GM19463 (cell line): ENCODE results near the gene BICDL1.
"Not testable (repeated sequence)": the region's sequence is repeated elsewhere in the genome, so short reads cannot be mapped to it uniquely, and the experiment has no call there.

Source experiments
- ATAC-seq: cut with Tn5 transposase; IDR thresholded peaks from one replicate; pipeline ENCODE4 v1.9.1; 2021; ENCODE audit warnings: mild to moderate bottlenecking, moderate library complexity; ENCODE audit not compliant: unreplicated experiment

BICDL1 gene, protein sequence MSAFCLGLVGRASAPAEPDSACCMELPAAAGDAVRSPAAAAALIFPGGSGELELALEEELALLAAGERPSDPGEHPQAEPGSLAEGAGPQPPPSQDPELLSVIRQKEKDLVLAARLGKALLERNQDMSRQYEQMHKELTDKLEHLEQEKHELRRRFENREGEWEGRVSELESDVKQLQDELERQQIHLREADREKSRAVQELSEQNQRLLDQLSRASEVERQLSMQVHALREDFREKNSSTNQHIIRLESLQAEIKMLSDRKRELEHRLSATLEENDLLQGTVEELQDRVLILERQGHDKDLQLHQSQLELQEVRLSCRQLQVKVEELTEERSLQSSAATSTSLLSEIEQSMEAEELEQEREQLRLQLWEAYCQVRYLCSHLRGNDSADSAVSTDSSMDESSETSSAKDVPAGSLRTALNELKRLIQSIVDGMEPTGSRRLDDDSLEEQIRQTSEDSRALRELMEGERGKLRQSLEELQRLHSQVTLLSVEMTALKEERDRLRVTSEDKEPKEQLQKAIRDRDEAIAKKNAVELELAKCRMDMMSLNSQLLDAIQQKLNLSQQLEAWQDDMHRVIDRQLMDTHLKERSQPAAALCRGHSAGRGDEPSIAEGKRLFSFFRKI

DNA sequence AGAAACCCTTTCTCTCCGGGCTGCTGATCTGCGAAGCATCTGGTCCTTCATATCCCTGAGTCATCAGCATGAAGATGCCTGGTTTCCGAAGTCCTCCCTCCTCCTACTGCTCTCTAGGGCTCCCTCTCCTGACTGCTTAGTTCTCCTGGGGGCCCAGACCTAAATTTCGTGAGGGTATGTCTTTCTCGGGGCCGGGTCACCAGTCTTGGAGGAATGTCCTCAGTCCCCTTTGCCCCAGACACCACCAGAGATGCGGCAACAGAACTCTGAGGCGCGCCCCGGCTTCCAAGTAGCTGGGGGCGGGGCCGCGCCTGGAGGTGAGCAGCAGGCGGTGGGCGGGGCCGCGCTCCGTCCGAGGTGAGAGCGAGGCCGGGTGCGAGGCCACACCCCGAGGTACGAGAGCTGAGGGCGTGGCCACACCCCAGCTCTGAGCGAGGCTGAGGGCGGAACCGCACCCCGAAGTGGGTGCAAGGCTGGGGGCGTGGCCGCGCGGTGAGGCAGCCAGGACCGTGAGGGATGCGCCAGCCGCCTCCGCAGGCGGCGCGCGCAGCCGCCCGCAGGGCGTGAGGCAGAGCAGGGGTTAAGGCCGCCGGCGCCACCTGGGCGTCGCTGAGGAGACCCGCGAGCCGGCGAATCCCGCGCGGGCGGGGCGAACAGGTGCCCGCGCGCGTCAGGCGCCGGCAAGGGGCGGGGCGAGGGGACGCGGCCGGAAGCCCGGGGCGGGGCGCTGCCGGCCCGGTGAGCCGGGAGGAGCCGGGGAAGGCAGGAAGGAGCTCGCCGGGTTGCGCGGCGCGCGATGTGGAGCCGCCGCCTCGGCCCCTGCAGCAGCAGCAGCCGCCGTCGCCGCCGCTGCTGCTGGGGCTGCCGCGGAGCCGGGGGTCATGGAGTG is at the start of gene BICDL1:
BICDL1 (plus strand) TSS at position 765 of the 889 bp plus-strand sequence. CDS start 633 bp downstream, outside the sequence.
- ATAC-seq: peak; percentile 71

DNA sequence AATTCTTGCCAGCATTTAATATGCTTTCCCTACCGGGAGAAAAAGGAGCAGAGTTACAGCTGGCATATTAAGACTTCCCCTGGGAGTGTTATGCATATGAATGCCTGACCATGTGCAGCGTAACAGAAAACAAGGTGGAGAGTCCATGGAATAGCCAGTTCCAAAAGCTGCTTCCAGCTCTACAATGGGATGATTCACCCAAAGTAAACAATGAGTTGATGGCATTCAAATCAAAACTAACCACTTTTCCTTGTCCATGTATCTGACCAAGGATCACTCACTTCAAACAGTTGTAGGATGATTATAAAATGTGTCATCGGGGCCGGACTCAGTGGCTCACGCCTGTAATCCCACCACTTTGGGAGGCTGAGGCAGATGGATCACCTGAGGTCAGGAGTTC is 48.1 kb upstream of the BICDL1 start:
- no peak for ATAC-seq

DNA sequence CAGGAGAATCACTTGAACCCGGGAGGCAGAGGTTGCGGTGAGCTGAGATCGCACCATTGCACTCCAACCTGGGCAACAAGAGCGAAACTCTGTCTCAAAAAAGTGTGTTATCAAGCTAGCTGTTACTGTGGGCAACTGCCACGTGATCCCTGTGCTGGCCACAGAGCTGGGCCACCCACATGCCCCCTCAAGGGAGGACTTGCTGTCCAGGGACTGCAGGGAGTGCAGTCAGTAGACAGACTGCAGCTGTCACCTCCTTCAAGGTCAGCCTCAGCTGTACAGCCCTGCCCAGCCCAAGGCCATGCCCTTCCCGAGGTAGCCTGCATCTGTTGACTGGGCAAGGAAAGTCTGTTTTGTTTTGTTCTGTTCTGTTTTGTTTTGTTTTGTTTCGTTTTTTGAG is 46.6 kb upstream of the BICDL1 start:
- no peak for ATAC-seq

DNA sequence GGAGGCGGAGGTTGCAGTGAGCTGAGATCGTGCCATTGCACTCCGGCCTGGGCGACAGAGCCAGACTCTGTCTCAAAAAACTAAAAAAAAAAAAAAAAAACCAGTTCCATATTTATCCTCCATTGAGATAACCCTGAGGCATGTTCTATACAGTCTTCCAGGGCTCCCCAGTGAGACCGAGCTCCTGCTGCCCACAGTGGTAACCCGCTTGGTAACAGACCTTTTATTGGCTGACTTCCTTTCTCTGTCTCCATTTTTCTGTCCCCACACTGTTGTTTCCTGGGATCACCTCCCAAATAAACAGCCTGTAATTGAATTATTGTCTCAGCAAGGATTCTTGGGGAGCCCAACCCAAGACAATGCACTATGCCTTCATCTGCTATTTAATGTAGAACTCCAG is 42.8 kb upstream of the BICDL1 start:
- no peak for ATAC-seq

DNA sequence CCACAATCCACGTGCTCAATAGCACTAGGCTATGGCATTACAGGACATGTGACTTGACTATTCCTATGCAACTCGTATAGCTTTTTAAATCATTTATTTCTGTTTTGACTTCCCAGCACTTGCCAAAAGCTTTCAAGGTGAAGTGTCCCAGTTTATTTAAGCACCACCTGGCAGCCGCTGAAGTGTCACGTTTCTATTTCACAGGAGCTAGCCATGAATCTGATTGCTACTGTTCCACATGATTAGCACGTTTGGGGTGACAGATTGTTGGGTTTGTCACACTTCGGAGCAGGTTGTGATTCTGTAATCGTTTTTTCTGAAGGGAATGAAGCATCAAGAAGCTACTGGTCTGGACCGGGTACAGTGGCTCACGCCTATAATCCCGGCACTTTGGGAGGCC is 39.9 kb upstream of the BICDL1 start:
- no peak for ATAC-seq

DNA sequence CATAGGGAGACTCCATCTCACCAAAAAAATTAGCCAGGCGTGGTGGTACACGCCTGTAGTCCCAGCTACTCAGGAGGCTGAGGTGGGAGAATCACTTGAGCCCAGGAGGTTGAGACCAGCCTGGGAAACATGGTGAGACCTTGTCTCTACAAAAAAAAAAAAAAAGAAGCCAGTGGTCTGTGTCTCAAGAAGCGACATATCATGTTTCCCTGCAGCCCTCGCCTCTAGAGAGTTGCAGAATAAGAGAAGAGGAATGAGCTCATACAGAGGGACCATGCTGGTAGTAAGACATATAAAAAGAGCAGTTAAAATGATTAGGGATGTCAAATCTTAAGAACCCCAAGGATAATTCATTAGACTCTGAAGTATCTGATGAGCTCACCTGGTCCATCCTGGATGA is 39.4 kb upstream of the BICDL1 start:
- no peak for ATAC-seq

DNA sequence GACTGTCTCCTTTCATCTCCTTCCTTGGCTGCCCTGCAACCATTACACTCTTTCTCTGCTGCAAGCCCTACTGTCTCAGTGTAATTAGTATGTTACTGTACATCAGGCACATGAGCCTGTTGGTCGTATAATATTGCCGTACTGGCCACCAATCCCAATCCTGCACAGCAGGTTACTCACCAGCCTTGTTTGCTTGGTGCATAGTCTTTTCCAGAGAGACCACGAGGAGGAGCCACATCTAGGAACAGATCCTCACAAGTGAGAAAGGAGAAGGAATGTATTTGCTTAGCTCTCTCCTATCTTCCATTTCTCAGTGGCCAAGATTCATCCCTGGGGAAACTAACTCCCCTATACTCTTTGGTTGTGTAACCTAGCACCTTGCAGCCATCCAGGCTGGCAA is 33.0 kb upstream of the BICDL1 start:
- no peak for ATAC-seq

DNA sequence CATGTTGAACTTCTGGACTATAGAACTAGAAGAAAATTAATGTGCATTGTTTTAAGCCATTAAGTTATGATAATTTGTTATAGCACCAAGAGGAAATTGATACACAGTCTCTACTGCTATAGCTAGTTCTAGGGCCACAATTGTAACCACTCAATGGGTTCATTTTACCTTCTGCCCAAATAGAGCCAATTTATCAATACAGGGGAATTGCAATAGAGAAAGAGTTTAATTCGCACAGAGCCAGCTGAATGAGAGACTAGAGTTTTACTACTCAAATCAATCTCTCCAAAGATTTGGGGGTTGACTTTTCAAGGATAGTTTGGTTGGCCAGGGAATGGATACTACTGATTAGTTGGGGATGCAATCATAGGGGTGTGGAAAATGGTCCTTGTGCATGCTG is 31.9 kb upstream of the BICDL1 start:
- no peak for ATAC-seq

DNA sequence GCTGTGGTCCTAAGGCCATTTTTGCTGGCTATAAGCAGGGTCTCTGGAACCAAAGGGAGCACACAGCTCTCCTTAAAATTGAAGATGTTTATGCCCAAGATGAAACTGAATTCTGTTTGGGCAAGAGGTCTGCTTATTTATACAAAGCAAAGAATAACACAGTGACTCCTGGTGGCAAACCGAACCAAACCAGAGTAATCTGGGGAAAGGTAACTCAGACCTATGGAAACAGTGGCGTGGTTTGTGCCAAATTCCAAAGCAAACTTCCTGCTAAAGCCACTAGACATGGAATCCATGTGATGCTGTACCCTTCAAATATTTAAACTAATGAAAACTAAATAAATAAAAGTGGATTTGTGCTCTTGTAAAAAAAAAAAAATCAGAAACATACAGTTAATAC is 29.6 kb upstream of the BICDL1 start:
- ATAC-seq: no peak

DNA sequence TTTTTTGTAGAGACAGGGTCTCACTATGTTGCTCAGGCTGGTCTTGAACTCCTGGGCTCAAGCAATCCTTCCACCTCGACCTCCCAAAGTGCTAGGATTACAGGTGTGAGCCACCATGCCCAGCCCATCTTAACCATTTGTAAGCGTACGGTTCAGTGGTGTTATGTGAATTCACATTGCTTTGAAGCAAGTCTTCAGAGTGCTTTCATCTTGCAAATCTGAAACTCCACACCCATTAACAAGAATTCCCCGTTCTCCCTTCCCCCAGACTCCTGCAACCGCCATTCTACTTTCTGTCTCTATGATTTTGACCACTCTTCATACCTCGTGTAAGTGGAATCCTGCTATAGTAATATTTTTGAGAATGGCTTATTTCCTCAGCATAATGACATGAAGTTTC is 24.9 kb upstream of the BICDL1 start:
- no peak for ATAC-seq

DNA sequence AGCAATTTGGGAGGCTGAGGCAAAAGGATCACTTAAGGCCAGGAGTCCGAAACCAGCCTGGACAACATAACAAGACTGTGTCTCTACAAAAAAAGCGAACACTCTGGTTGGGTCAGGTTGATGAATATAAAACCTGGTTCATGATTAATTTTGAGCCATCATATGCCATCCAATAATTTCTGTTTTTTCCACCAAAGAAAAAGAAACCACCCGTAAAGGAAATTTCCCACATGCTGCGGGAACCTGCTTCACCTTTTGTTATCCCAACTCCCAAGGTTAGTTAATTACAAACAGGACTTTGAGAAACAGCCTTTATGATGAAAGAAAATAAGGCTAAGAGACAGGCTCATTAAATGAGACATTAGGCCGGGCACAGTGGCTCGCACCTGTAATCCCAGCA is 24.1 kb upstream of the BICDL1 start:
- no peak for ATAC-seq

DNA sequence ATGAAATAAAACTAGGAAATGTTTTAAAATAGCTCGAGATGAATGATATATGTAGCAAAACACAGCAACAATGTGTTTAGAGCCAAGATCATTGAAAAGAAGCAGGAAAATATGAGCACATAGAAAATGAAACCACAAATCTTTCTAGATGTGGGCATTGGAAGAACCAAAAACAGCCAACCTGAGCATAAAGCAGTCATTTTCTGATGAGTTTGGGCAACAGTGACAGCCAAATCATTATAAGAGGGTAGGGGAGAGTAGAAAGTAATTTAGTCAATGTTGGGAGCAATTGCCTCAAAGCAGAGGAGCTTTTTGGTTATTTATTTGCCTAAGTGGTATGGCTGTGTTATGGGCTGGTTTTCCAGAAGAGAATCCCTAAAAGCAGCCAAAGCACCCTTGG is 8.8 kb upstream of the BICDL1 start:
- ATAC-seq: no peak

DNA sequence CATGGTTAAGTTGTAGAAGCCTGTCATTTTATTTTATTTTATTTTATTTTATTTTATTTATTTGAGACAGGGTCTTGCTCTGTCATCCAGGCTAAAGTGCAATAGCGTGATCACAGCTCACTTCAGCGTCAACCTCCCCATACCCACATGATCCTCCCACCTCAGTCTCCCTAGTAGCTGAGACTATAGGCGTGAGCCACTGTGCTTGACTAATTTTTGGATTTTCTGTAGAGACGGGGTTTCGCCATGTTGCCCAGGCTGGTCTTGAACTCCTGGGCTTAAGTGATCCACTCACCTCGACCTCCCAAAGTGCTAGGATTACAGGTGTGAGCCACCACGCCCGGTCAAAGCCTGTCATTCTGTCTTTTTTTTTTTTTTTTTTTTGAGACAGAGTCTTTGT is 8.3 kb upstream of the BICDL1 start:
- not testable (repeated sequence) for ATAC-seq

DNA sequence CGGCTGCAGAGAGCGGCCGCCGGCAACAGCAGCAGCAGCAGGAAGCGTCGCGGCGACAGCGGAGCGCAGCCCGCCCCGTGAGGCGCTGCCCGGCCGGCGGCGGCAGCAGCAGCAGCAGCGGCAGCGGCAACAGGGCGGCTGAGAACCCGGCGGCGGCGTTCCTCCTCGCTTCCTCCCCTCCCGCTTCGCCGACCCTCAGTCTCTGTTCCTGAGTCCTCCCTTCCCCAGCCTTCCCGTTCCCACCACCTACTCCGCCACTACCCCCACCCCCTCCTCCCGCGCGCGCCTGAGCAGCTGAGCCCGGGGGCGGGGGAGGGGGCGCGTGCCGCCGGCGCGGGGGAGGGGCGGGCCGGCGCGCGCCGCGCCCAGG is 310 bp downstream of the BICDL1 start:
- ATAC-seq: peak; percentile 18

DNA sequence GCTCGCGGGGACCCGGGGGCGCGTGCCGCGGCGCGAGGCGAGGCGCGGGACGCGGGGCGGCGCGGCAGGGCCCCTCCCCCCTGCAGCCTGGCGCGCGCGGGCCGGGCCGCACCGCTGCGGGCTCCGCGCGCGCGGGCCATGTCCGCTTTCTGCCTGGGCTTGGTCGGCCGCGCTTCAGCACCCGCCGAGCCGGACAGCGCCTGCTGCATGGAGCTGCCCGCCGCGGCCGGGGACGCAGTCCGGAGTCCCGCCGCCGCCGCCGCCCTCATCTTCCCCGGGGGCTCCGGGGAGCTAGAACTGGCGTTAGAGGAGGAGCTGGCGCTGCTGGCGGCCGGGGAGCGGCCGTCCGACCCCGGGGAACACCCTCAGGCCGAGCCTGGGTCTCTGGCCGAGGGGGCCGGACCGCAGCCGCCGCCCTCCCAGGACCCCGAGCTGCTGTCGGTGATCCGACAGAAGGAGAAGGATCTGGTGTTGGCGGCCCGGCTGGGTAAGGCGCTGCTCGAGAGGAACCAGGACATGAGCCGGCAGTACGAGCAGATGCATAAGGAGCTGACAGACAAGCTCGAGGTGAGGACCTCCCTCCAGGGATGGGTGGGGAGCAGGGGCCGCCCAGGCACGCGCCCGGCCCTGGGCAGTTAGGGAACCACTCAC is 820 bp downstream of the BICDL1 start:
- ATAC-seq: peak; percentile 20

DNA sequence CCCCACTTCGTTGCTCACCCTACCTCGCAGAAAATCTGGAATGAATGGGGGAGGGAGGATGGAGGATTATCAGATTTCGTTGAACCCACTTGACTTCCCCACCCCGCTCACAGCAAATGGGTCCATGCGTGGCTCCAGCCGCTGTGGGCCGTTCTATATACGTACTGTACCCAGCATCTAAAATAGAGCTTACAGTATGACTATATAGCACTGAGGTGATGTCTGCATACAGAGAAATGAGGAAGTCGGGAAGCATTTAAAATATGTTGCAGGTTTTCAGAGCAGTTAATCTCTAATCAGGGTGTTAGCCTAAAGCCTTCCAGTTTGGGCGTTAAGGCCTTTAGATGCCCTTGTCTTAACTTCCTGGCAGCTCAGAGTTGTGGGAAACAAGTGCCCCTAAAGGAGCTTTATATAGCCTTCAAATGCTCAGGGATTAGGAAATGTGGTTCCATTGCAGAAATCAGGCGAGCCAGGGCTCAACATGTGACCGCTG is 1.4 kb downstream of the BICDL1 start:
- no peak for ATAC-seq

DNA sequence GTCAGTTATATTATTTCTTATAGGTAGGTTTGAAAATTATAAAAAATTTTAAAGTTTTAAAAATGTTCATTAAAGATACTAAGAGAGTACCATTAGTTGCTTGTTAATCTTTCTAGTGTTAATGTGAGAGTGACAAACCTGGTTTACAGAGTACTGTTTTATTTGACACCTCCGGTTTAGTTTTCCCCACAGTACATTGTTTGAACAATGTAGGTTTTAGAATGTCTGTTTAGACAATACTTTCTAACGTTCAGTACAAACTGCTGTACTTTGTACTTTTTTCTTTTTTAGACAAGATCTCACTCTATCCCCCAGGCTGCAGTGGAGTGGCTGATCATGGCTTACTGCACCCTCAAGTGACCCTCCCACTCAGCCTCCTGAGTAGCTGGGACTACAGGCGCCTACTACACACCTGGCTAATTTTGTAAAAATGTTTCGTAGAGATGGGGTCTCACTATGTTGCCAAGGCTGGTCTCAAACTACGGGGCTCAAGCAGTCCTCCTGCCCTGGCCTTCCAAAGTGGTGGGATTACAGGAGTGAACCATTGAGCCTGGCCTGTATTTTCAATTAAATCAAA is 3.2 kb downstream of the BICDL1 start:
- no peak for ATAC-seq

DNA sequence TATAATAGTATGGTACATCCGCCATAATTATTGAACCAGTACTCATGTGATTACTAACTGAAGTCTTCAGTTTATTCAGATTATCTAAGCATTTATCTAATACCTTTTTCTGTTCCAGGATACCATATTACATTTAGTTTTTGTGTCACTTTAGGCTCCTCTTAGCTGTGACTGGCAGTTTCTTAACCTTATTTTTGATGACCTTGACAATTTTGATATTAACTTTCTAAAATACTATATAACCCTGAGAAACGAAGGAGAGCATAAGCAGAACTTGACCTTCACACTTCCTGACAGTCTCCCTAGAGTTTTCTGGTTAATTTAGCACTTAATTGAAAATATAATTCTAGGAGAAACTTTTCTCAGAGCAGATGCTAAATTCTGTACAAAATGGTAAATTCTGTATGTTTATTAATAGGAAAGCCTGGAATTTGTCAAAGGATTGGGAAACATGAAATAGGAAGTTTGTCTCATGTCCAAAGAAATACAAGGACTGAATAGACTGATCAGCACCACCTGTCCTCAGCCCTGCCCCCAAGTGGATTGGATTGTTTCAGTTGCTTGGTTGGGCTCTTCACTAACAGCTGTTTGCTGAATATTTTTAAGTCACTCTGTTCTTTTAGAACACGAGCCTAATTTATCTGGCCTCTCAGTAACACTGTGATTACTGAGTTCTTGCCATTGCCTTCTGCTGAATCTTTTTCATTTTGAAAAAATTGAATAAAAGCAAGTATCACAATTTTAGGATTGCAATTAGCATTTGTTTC is 6.0 kb downstream of the BICDL1 start:
- ATAC-seq: no peak

DNA sequence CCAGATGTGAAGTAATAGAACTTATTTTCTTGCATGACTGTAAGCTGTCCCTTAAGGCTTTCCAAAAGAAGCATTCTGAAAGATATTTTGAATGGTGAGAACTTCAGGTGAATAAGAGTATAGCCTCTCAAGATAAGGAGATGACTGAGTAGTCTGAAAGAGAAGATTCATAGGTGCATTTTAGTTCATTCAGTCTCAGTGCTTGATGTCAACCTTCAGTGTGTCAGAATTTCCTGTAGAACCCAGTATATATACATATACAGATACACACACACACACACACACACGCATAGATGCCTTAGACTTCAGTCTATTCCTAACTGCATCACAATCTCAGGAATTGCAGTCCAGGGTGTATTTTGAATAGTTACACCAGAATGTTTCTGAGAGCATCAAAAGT is 7.4 kb downstream of the BICDL1 start:
- no peak for ATAC-seq
